A204.1 (cell line): ENCODE data around the gene TSKU.
"Not testable (repeated sequence)": the region's sequence is repeated elsewhere in the genome, so short reads cannot be mapped to it uniquely, and the experiment has no call there.

Source experiments
- FAIRE-seq: peaks from 2 replicates; lab custom pipeline; 2012; peaks lifted over from hg19 to GRCh38; lab: Jason Lieb, UNC

TSKU gene

GRCh38 chr11:76789443-76789719, 6.2 kb downstream of the TSKU start:
- no peak for FAIRE-seq

GRCh38 chr11:76790251-76790650, 7.1 kb downstream of the TSKU start:
- FAIRE-seq, result no peak

GRCh38 chr11:76791002-76791770, 8.0 kb downstream of the TSKU start:
- FAIRE-seq, result not testable (repeated sequence)

GRCh38 chr11:76791861-76792260, 8.7 kb downstream of the TSKU start:
- FAIRE-seq, result no peak

GRCh38 chr11:76792505-76793264, 9.5 kb downstream of the TSKU start:
- no peak for FAIRE-seq

GRCh38 chr11:76793391-76794291, 10.5 kb downstream of the TSKU start:
- FAIRE-seq, result no peak

- FAIRE-seq, result no peak
These were observed 11.5 kb downstream of the TSKU start for GRCh38 chr11:76794371-76795289.

GRCh38 chr11:76795290-76795935, 12.3 kb downstream of the TSKU start:
- FAIRE-seq, result no peak

GRCh38 chr11:76795936-76796441, 12.8 kb downstream of the TSKU start:
- FAIRE-seq, result no peak

GRCh38 chr11:76796511-76797198, 13.5 kb downstream of the TSKU start:
- no peak for FAIRE-seq

- no peak for FAIRE-seq
These were observed 14.4 kb downstream of the TSKU start for GRCh38 chr11:76797341-76798201.

GRCh38 chr11:76798202-76798581, 15.0 kb downstream of the TSKU start:
- no peak for FAIRE-seq

- FAIRE-seq, result no peak
These were observed 15.5 kb downstream of the TSKU start for GRCh38 chr11:76798671-76799065.

GRCh38 chr11:76799066-76799804, 16.1 kb downstream of the TSKU start:
- FAIRE-seq, result no peak

- FAIRE-seq, result no peak
These were observed 17.5 kb downstream of the TSKU start for GRCh38 chr11:76800466-76801200.

GRCh38 chr11:76801225-76801624, 18.1 kb downstream of the TSKU start:
- FAIRE-seq, result no peak

- no peak for FAIRE-seq
These were observed 18.6 kb downstream of the TSKU start for GRCh38 chr11:76801736-76802135.

- no peak for FAIRE-seq
These were observed 19.0 kb downstream of the TSKU start for GRCh38 chr11:76802151-76802550.
